ENCODE results near the gene CLCN1.

- TF ChIP-seq CTCF (IDR thresholded peaks at IDR 0.05): no peak
- no peak for TF ChIP-seq ZFX (IDR thresholded peaks at IDR 0.05; ENCODE audit: borderline replicate concordance)
Observed at GRCh38 chr7:143314127-143314526, 1.8 kb upstream of the CLCN1 start.

All from 22Rv1 (cell line).